Measurements from ENCODE around the gene ZDHHC18. TPM values are rescaled to one million over a fixed set of nuclear protein-coding genes. Genes with fewer than 3 reads are reported as not detected.

The ZDHHC18 gene
- polyA plus RNA-seq, 12 donors, result 14.5 to 32.9 (median 18.0) TPM; not detected in 1

GRCh38 chr1:26889551-26890466, 63.3 kb downstream of the ZDHHC18 start, which contains the start of gene GPN2:
TSS of gene GPN2 (minus strand) at chr1:26890283. CDS start at chr1:26890096, 187 bp downstream.
- DNase-seq, result peak; percentile 88

- DNase-seq, result no peak
Measured at GRCh38 chr1:26890467-26890796, 63.9 kb downstream of the ZDHHC18 start.

GRCh38 chr1:26894263-26894662, 67.8 kb downstream of the ZDHHC18 start:
- no peak for DNase-seq

GRCh38 chr1:26897351-26897750, 70.9 kb downstream of the ZDHHC18 start:
- DNase-seq, result no peak

- DNase-seq, result peak; percentile 94
Measured at GRCh38 chr1:26900001-26900814, 73.7 kb downstream of the ZDHHC18 start, which contains the start of gene GPATCH3. TSS of gene GPATCH3 (minus strand) at chr1:26900467. CDS start at chr1:26900442, 25 bp downstream.

GRCh38 chr1:26900815-26901511, 74.5 kb downstream of the ZDHHC18 start:
- DNase-seq, result no peak

Other genes starting within 250 kb of the ZDHHC18 start
- gene ARID1A, start 130.7 kb upstream of the ZDHHC18 start, polyA plus RNA-seq (ENCODE audit: insufficient read length in 12 of 12), result 100 to 1,000 TPM in 1 of 12 donors, 10 to 100 TPM in 10, not detected in 1; 38.3 to 154 (median 45.2) TPM
- 10 to 100 TPM in 2 of 12 donors, 1 to 10 TPM in 9, not detected in 1; 6.5 to 27.1 (median 7.9) TPM for gene PIGV, start 38.7 kb upstream of the ZDHHC18 start, polyA plus RNA-seq (ENCODE audit: insufficient read length in 12 of 12)
- 100 to 1,000 TPM in 1 of 12 donors, 10 to 100 TPM in 2, under 1 TPM in 5, not detected in 4; 0.15 to 110 (median 0.56) TPM for gene SFN, start 36.5 kb downstream of the ZDHHC18 start, polyA plus RNA-seq (ENCODE audit: insufficient read length in 12 of 12)
- 10 to 100 TPM in 10 of 12 donors, 1 to 10 TPM in 1, not detected in 1; 6.9 to 29.4 (median 19.3) TPM for gene GPN2, start 63.6 kb downstream of the ZDHHC18 start, polyA plus RNA-seq (ENCODE audit: insufficient read length in 12 of 12)
- 10 to 100 TPM in 6 of 12 donors, 1 to 10 TPM in 5, not detected in 1; 7.4 to 12.3 (median 10.1) TPM for gene GPATCH3, start 73.8 kb downstream of the ZDHHC18 start, polyA plus RNA-seq (ENCODE audit: insufficient read length in 12 of 12)
- gene NR0B2, start 87.3 kb downstream of the ZDHHC18 start, polyA plus RNA-seq (ENCODE audit: insufficient read length in 12 of 12), result not detected
- gene NUDC, start 95.1 kb downstream of the ZDHHC18 start, polyA plus RNA-seq (ENCODE audit: insufficient read length in 12 of 12), result 10 to 100 TPM in 11 of 12 donors, not detected in 1; 42.2 to 61.8 (median 53.1) TPM
- gene KDF1, start 133.8 kb downstream of the ZDHHC18 start, polyA plus RNA-seq (ENCODE audit: insufficient read length in 12 of 12), result 1 to 10 TPM in 2 of 12 donors, under 1 TPM in 3, not detected in 7; 0.09 to 5.0 (median 0.70) TPM
- gene TRNP1, start 167.0 kb downstream of the ZDHHC18 start, polyA plus RNA-seq (ENCODE audit: insufficient read length in 12 of 12), result 1 to 10 TPM in 8 of 12 donors, under 1 TPM in 2, not detected in 2; 0.62 to 5.3 (median 1.6) TPM
- 1 to 10 TPM in 2 of 12 donors, under 1 TPM in 8, not detected in 2; 0.19 to 2.5 (median 0.40) TPM for gene TENT5B, start 186.2 kb downstream of the ZDHHC18 start, polyA plus RNA-seq (ENCODE audit: insufficient read length in 12 of 12)